HEK293 (cell line): ENCODE measurements around the gene SYNGR4.

ENCODE experiments used
- CTCF ChIA-PET: fragments of 350-600 bp; formaldehyde crosslinking; extraction: SDS; loops from one replicate; lab custom pipeline; 2021; ENCODE audit warnings: antibody characterized with exemption; lab: Yijun Ruan, JAX
- POLR2A ChIA-PET: fragments of 300-600 bp; formaldehyde crosslinking; extraction: SDS; loops from one replicate; lab custom pipeline; 2020; ENCODE audit warnings: antibody characterized with exemption, inconsistent platforms; lab: Yijun Ruan, JAX
- H3K27ac ChIP-seq: fragments of 200-500 bp; sonication (Bioruptor generic); 2 replicates; pipeline ENCODE4 v1.5.1; 2014; ENCODE audit warnings: low read depth, low read length, control low read depth, inconsistent platforms; ENCODE audit errors: extremely low read depth
- H3K36me3 ChIP-seq, 2 experiments: fragments of 200-500 bp in 1 of 2; sonication (Bioruptor generic) in 1 of 2; 1 replicate in 1 of 2; 2 replicates in 1 of 2; pipeline ENCODE4 v1.5.1; 2014 to 2017; ENCODE audit warnings: inconsistent platforms in 2 of 2, low read length in 2 of 2; ENCODE audit not compliant: control insufficient read depth in 2 of 2, insufficient read depth in 1 of 2
- H3K4me1 ChIP-seq: fragments of 200-500 bp; sonication (Bioruptor generic); 2 replicates; pipeline ENCODE4 v1.5.1; 2014; ENCODE audit warnings: mild to moderate bottlenecking, low read length, inconsistent platforms; ENCODE audit not compliant: control insufficient read depth, insufficient read depth
- H3K4me3 ChIP-seq: 2 replicates; pipeline ENCODE4 v1.5.1; 2011; ENCODE audit warnings: low read depth, mild to moderate bottlenecking, control low read depth, low read length, moderate library complexity
- H3K9me3 ChIP-seq: fragments of 200-500 bp; sonication (Bioruptor generic); 2 replicates; pipeline ENCODE4 v1.5.1; 2014; ENCODE audit warnings: low read depth, low read length, inconsistent platforms; ENCODE audit not compliant: control insufficient read depth, insufficient read depth
- GFI1B ChIP-seq: fragments of 450-650 bp; formaldehyde crosslinking; IDR thresholded peaks from 2 replicates; pipeline ENCODE4 v1.5.1; 2016; ENCODE audit warnings: missing biosample characterization, missing genetic modification characterization
- GLIS2 ChIP-seq: fragments of 450-650 bp; formaldehyde crosslinking; IDR thresholded peaks from 2 replicates; pipeline ENCODE4 v1.5.1; 2016; ENCODE audit warnings: missing biosample characterization, missing genetic modification characterization
- HOXA7 ChIP-seq: sonication (generic); formaldehyde crosslinking; IDR thresholded peaks from 2 replicates; pipeline ENCODE4 v1.8.1; 2022; ENCODE audit warnings: missing genetic modification reagents, borderline replicate concordance
- OSR2 ChIP-seq: fragments of 450-650 bp; formaldehyde crosslinking; IDR thresholded peaks from 2 replicates; pipeline ENCODE4 v1.5.1; 2016; ENCODE audit warnings: missing biosample characterization, missing genetic modification characterization
- PRDM10 ChIP-seq: fragments of 450-650 bp; formaldehyde crosslinking; IDR thresholded peaks from 2 replicates; pipeline ENCODE4 v1.5.1; 2016; ENCODE audit warnings: missing biosample characterization, missing genetic modification characterization
- ZBTB21 ChIP-seq: fragments of 450-650 bp; formaldehyde crosslinking; IDR thresholded peaks from 2 replicates; pipeline ENCODE4 v1.5.1; 2017; ENCODE audit warnings: missing biosample characterization, missing genetic modification characterization
- ZNF133 ChIP-seq: fragments of 450-650 bp; formaldehyde crosslinking; IDR thresholded peaks from 2 replicates; pipeline ENCODE4 v1.5.1; 2016; ENCODE audit warnings: missing biosample characterization, missing genetic modification characterization
- ZNF155 ChIP-seq: fragments of 450-650 bp; formaldehyde crosslinking; IDR thresholded peaks from 2 replicates; pipeline ENCODE4 v1.5.1; 2016; ENCODE audit warnings: missing biosample characterization, missing genetic modification characterization
- ZNF449 ChIP-seq: fragments of 450-650 bp; formaldehyde crosslinking; IDR thresholded peaks from 2 replicates; pipeline ENCODE4 v1.5.1; 2017; ENCODE audit warnings: missing biosample characterization, mild to moderate bottlenecking, missing genetic modification characterization, moderate library complexity
- ZNF518A ChIP-seq: fragments of 450-650 bp; formaldehyde crosslinking; conservative IDR thresholded peaks from 2 replicates; pipeline ENCODE4 v1.5.1; 2016; ENCODE audit warnings: low read depth, missing biosample characterization, missing genetic modification characterization
- ZNF624 ChIP-seq: fragments of 450-650 bp; formaldehyde crosslinking; IDR thresholded peaks from 2 replicates; pipeline ENCODE4 v1.5.1; 2017; ENCODE audit warnings: missing biosample characterization, missing genetic modification characterization
- ZNF660 ChIP-seq: fragments of 450-650 bp; IDR thresholded peaks from 2 replicates; pipeline ENCODE4 v1.5.1; 2018; ENCODE audit warnings: missing biosample characterization, mild to moderate bottlenecking, missing genetic modification characterization
- TF ChIP-seq, protein P1 (sequence below): fragments of 450-650 bp; formaldehyde crosslinking; IDR thresholded peaks from 2 replicates; pipeline ENCODE4 v1.5.1; 2016; ENCODE audit warnings: missing biosample characterization, missing genetic modification characterization, borderline replicate concordance
- TF ChIP-seq, protein P2 (sequence below): fragments of 450-650 bp; formaldehyde crosslinking; IDR thresholded peaks from 2 replicates; pipeline ENCODE4 v1.5.1; 2016; ENCODE audit warnings: missing biosample characterization, missing genetic modification characterization

The SYNGR4 gene

DNA sequence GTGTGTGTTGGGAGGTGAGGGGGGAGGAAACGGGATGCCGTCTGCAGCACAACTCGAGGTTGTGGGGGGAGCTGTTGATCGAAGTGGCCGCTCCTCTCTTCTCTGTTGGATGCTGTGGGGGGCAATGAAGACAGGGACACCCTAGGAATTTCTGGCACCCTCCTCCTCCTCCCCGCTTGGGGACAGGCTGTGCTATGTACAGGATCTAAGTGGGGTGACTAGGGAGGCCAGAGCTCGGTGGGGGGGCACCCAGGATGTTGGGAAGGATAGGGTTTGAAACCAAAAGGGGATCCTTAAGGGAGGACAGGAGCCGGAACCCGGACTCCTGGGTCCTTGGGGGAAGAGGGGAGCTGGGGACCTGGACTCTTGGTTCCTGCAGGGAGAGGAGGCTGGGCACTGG lies 31.3 kb downstream of the SYNGR4 start:
- TF ChIP-seq, protein P1, sequence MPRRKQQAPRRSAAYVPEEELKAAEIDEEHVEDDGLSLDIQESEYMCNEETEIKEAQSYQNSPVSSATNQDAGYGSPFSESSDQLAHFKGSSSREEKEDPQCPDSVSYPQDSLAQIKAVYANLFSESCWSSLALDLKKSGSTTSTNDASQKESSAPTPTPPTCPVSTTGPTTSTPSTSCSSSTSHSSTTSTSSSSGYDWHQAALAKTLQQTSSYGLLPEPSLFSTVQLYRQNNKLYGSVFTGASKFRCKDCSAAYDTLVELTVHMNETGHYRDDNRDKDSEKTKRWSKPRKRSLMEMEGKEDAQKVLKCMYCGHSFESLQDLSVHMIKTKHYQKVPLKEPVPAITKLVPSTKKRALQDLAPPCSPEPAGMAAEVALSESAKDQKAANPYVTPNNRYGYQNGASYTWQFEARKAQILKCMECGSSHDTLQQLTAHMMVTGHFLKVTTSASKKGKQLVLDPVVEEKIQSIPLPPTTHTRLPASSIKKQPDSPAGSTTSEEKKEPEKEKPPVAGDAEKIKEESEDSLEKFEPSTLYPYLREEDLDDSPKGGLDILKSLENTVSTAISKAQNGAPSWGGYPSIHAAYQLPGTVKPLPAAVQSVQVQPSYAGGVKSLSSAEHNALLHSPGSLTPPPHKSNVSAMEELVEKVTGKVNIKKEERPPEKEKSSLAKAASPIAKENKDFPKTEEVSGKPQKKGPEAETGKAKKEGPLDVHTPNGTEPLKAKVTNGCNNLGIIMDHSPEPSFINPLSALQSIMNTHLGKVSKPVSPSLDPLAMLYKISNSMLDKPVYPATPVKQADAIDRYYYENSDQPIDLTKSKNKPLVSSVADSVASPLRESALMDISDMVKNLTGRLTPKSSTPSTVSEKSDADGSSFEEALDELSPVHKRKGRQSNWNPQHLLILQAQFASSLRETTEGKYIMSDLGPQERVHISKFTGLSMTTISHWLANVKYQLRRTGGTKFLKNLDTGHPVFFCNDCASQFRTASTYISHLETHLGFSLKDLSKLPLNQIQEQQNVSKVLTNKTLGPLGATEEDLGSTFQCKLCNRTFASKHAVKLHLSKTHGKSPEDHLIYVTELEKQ (tag by site-specific recombination), result no peak
- TF ChIP-seq ZNF624 (tag by site-specific recombination) (no peak), ZNF660 (no peak), ZNF133 (no peak), ZNF518A (tag by site-specific recombination) (no peak), GLIS2 (tag by site-specific recombination) (peak; percentile 32; the same call in 1 of the 2 replicates), OSR2 (tag by site-specific recombination) (no peak), ZNF449 (tag by site-specific recombination) (no peak), PRDM10 (tag by site-specific recombination) (0 out of 2 replicates have a peak, but pooled peaks have one; percentile 41), HOXA7 (CRISPR knock-in tag) (no peak), ZBTB21 (no peak), GFI1B (tag by site-specific recombination) (no peak), ZNF155 (tag by site-specific recombination) (no peak)
- TF ChIP-seq, protein P2, sequence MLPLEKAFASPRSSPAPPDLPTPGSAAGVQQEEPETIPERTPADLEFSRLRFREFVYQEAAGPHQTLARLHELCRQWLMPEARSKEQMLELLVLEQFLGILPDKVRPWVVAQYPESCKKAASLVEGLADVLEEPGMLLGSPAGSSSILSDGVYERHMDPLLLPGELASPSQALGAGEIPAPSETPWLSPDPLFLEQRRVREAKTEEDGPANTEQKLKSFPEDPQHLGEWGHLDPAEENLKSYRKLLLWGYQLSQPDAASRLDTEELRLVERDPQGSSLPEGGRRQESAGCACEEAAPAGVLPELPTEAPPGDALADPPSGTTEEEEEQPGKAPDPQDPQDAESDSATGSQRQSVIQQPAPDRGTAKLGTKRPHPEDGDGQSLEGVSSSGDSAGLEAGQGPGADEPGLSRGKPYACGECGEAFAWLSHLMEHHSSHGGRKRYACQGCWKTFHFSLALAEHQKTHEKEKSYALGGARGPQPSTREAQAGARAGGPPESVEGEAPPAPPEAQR (tag by site-specific recombination), result no peak
- TF ChIP-seq, all 188 proteins: peak for 2
- no peaks in the 10 kb centered on the region for H3K9me3 ChIP-seq
- no peak overlapping the region for H3K27ac ChIP-seq
- no peaks in the 10 kb centered on the region for H3K36me3 ChIP-seq
- peaks cover 12% of the 10 kb centered on the region for H3K4me1 ChIP-seq
- no peak overlapping the region for H3K4me3 ChIP-seq
- ChIA-PET POLR2A (interaction anchor here (0.6 to 0.8 kb wide), 2 partner anchors 19 to 21 kb away, joined by 4 to 5 read pairs; no protein-coding TSS in a partner anchor), CTCF (interaction anchor here (0.6 to 1.2 kb wide), 4 partner anchors 9 to 369 kb away, joined by 3 to 5 read pairs (median 4); no protein-coding TSS in a partner anchor)
